ENCODE results near the gene ARL3.
"Not testable (repeated sequence)": the region's sequence is repeated elsewhere in the genome, so short reads cannot be mapped to it uniquely, and the experiment has no call there.

The ARL3 gene

GRCh38 chr10:102673819-102674511 is 40.2 kb downstream of the ARL3 start:
- DNase-seq (ENCODE audit: low read depth in 2 of 2): peak; percentile 33 to 54

- no peak for DNase-seq (ENCODE audit: low read depth in 2 of 2)
These were observed 40.9 kb downstream of the ARL3 start for GRCh38 chr10:102673236-102673818.

GRCh38 chr10:102670871-102671434 is 43.2 kb downstream of the ARL3 start:
- no peak for DNase-seq (ENCODE audit: low read depth in 2 of 2)

- DNase-seq (ENCODE audit: low read depth in 2 of 2): no peak
These were observed 44.0 kb downstream of the ARL3 start for GRCh38 chr10:102670065-102670670.

- no peak for DNase-seq (ENCODE audit: low read depth in 2 of 2)
These were observed 44.8 kb downstream of the ARL3 start for GRCh38 chr10:102669206-102670064.

GRCh38 chr10:102668326-102669107 is 45.7 kb downstream of the ARL3 start:
- DNase-seq (ENCODE audit: low read depth in 2 of 2): no peak

GRCh38 chr10:102667411-102667810 is 46.8 kb downstream of the ARL3 start:
- DNase-seq (ENCODE audit: low read depth in 2 of 2): not testable (repeated sequence)

GRCh38 chr10:102665904-102666509 is 48.2 kb downstream of the ARL3 start:
- DNase-seq (ENCODE audit: low read depth in 2 of 2): no peak

- no peak for DNase-seq (ENCODE audit: low read depth in 2 of 2)
These were observed 52.6 kb downstream of the ARL3 start for GRCh38 chr10:102661658-102662028.

- peak; percentile 18 to 47 for DNase-seq (ENCODE audit: low read depth in 2 of 2)
These were observed 53.1 kb downstream of the ARL3 start for GRCh38 chr10:102660888-102661657.

GRCh38 chr10:102658802-102659201 is 55.4 kb downstream of the ARL3 start:
- DNase-seq (ENCODE audit: low read depth in 2 of 2): no peak

GRCh38 chr10:102657984-102658724 is 56.0 kb downstream of the ARL3 start:
- no peak for DNase-seq (ENCODE audit: low read depth in 2 of 2)

GRCh38 chr10:102657451-102657850 is 56.7 kb downstream of the ARL3 start:
- no peak for DNase-seq (ENCODE audit: low read depth in 2 of 2)

- no peak for DNase-seq (ENCODE audit: low read depth in 2 of 2)
These were observed 57.3 kb downstream of the ARL3 start for GRCh38 chr10:102656791-102657371.

- no peak for DNase-seq (ENCODE audit: low read depth in 2 of 2)
These were observed 58.2 kb downstream of the ARL3 start for GRCh38 chr10:102656026-102656425.

- DNase-seq (ENCODE audit: low read depth in 2 of 2): no peak
These were observed 59.2 kb downstream of the ARL3 start for GRCh38 chr10:102654969-102655368.

GRCh38 chr10:102654566-102654965 is 59.6 kb downstream of the ARL3 start:
- no peak for DNase-seq (ENCODE audit: low read depth in 2 of 2)

- DNase-seq (ENCODE audit: low read depth in 2 of 2): no peak
These were observed 61.1 kb downstream of the ARL3 start for GRCh38 chr10:102653060-102653459.

Data from stimulated activated CD4-positive, alpha-beta T cell treated with anti-CD3 and anti-CD28 coated beads, Interleukin-1b, Interleukin-23, amount 100 ng/mL, for 4 hours (primary cell).